ENCODE results near the gene NUCB1. TPM values are rescaled to one million over a fixed set of nuclear protein-coding genes. Genes with fewer than 3 reads are reported as not detected.
A peak's percentile ranks its signal among the peaks of the same experiment; 100 is the strongest.

Gene NUCB1
- total and polyA plus RNA-seq, 9 of the 15 experiments (the other 6 are each of a cell fraction or from before 2014, with no cell fraction given) = 3.1 to 153 (median 71.7) TPM

DNA sequence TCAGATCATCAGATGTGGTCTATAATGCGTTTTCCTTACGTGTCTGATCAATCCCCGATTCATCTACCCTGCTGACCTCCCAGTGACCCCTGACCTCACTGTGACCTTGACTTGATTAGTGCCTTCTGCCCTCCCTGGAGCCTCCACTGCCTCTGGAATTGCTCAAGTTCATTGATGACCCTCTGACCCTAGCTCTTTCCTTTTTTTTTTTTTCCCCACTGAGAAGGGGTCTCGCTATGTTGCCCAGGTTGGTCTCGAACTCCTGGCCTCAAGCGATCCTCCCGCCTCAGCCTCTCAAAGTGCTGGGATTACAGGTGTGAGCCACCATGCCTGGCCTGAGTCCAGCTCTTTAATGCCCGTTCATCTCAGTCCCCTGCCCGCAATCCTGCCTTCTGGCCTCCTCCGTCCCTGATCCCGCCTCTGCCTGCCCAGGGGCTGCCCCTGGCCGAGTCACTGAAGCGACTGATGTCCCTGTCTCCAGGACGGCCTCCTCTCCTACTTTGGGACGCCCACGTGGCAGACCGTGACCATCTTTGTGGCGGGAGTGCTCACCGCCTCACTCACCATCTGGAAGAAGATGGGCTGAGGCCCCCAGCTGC lies 61.0 kb downstream of the NUCB1 start:
- no peak overlapping the region for H3K4me3 ChIP-seq
- ATAC-seq (no peak), FAIRE-seq (no peak), DNase-seq (ENCODE audit: extremely low read depth in 1 of 4, low spot score in 3 of 4) (peak in 1 of 4 experiments; percentile 39)
- peaks cover 27% of the 10 kb centered on the region for H3K36me3 ChIP-seq (ENCODE audit: control insufficient read depth, insufficient read depth, low read length)
- ChIA-PET CTCF (ENCODE audit: low intra/inter-chr PET ratio) (no interaction called here), POLR2A (interaction anchor here (1.3 to 1.9 kb wide), 4 partner anchors 10 to 89 kb away, joined by 4 to 43 read pairs (median 8); partner anchors contain the start of gene PPP1R15A)
- no peaks in the 10 kb centered on the region for H3K27me3 ChIP-seq (ENCODE audit: control insufficient read depth in 2 of 2, insufficient read depth in 2 of 2, low read length in 2 of 2)
- H3K4me2 ChIP-seq (ENCODE audit: insufficient read depth, low read length) = no peak overlapping the region
- no peaks in the 10 kb centered on the region for H3K9me3 ChIP-seq (replicated peaks; ENCODE audit: control insufficient read depth, insufficient read depth, low read depth, low read length)
- H4K20me1 ChIP-seq (replicated peaks; ENCODE audit: control insufficient read depth, insufficient read depth, low read length) = peaks cover 10% of the 10 kb centered on the region
- intact Hi-C loops (cut with micrococcal nuclease) (no loop called here), in situ Hi-C loops (cut with MboI) (loop anchor here (10.0 kb wide), 1 partner anchor 86 kb away; the partner anchor contains the start of gene PPP1R15A)
- H3K4me1 ChIP-seq (replicated peaks in 1 of 2; ENCODE audit: control insufficient read depth in 2 of 2, insufficient read depth in 2 of 2, low read length in 2 of 2) = peaks cover 21 to 43% of the 10 kb centered on the region in 2 experiments
- H3K9me1 ChIP-seq (ENCODE audit: control insufficient read depth, insufficient read depth, low read length) = no peaks in the 10 kb centered on the region
- H3K9ac ChIP-seq (ENCODE audit: insufficient read depth in 1 of 2, low read depth in 2 of 2, low read length in 2 of 2) = peak overlapping the region in 1 of 2 experiments; percentile 93; a peak in 1 of 4 replicates
- H3K79me2 ChIP-seq (ENCODE audit: control insufficient read depth, insufficient read depth, low read length) = peaks cover 41% of the 10 kb centered on the region
- H3K27ac ChIP-seq (ENCODE audit: extremely low read depth, low read depth, low read length) = peak overlapping the region; percentile 99
- no TSS peak for BruUV-seq (replicated peaks)
- 73% methylated on average over 10 of the region's 19 CpGs for WGBS (ENCODE audit: insufficient coverage, low coverage, missing lambda C conversion rate)
- no peak overlapping the region for H2AFZ ChIP-seq (ENCODE audit: low read depth, low read length)
- TF ChIP-seq ZNF143 (CRISPR knock-in tag; IDR thresholded peaks at IDR 0.05) (no peak), GABPB2 (CRISPR knock-in tag; conservative IDR thresholded peaks at IDR 0.05) (no peak), CEBPB (tag; IDR thresholded peaks at IDR 0.05) (no peak), LARP7 (IDR thresholded peaks at IDR 0.05) (0 out of 2 replicates have a peak, but pooled peaks have one; percentile 26), MLLT1 (IDR thresholded peaks at IDR 0.05) (0 out of 4 replicates have a peak, but pooled peaks of 1 of the 2 experiments have one; percentile 19), ZNF280B (CRISPR knock-in tag; IDR thresholded peaks at IDR 0.05) (no peak), ZNF512 (tag; IDR thresholded peaks at IDR 0.05) (no peak), MIER1 (IDR thresholded peaks at IDR 0.05; ENCODE audit: low read depth) (0 out of 2 replicates have a peak, but pooled peaks have one; percentile 23), IRF2 (CRISPR knock-in tag; IDR thresholded peaks at IDR 0.05) (no peak), E2F3 (CRISPR knock-in tag; IDR thresholded peaks at IDR 0.05) (no peak), ESRRA (IDR thresholded peaks at IDR 0.05; ENCODE audit: borderline replicate concordance, low read depth) (peak; percentile 76; the same call in 1 of the 2 replicates), ILF3 (IDR thresholded peaks at IDR 0.05; ENCODE audit: borderline replicate concordance) (no peak), BCOR (IDR thresholded peaks at IDR 0.05) (peak; percentile 68; the same call in 1 of the 2 replicates), NR2C2 (CRISPR knock-in tag; IDR thresholded peaks at IDR 0.05) (peak; percentile 54; the same call in 1 of the 2 replicates), NR2C2 (tag; IDR thresholded peaks at IDR 0.05) (peak; percentile 78), ZNF121 (CRISPR knock-in tag; conservative IDR thresholded peaks at IDR 0.05) (peak; percentile 91), HDGF (IDR thresholded peaks at IDR 0.05) (0 out of 2 replicates have a peak, but pooled peaks have one; percentile 41)
- TF ChIP-seq, protein P1, sequence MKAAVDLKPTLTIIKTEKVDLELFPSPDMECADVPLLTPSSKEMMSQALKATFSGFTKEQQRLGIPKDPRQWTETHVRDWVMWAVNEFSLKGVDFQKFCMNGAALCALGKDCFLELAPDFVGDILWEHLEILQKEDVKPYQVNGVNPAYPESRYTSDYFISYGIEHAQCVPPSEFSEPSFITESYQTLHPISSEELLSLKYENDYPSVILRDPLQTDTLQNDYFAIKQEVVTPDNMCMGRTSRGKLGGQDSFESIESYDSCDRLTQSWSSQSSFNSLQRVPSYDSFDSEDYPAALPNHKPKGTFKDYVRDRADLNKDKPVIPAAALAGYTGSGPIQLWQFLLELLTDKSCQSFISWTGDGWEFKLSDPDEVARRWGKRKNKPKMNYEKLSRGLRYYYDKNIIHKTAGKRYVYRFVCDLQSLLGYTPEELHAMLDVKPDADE (conservative IDR thresholded peaks at IDR 0.05; ENCODE audit: control insufficient read depth, low read depth, low read length) = no peak
